Esophagus squamous epithelium (tissue), 5 donors: ENCODE results near the gene DYNLRB1. TPM values are rescaled to one million over a fixed set of nuclear protein-coding genes. Genes with fewer than 3 reads are reported as not detected.
A peak's percentile ranks its signal among the peaks of the same experiment; 100 is the strongest.

ENCODE experiments used
- DNase-seq: peaks from one replicate; lab custom pipeline; 2025; lab: John Stamatoyannopoulos, UW
- H3K27ac ChIP-seq, 4 donors: fragments of 200-600 bp; sonication (generic); one replicate each; pipeline ENCODE4 v1.5.1; 2016 to 2019; ENCODE audit warnings: mild to moderate bottlenecking in 1 of 4
- H3K27me3 ChIP-seq, 4 donors: fragments of 200-600 bp; sonication (generic); 1 replicate in 3 of 4; 2 replicates in 1 of 4; pipeline versions ENCODE4 v1.5.1 to v1.6.0; 2017 to 2021; ENCODE audit warnings: antibody characterized with exemption in 1 of 4
- H3K36me3 ChIP-seq, 3 donors: fragments of 200-600 bp; sonication (generic); one replicate each; pipeline ENCODE4 v1.5.1; 2016 to 2019
- H3K4me1 ChIP-seq, 3 donors: fragments of 200-600 bp; sonication (generic); one replicate each; pipeline ENCODE4 v1.5.1; 2017 to 2019
- H3K4me3 ChIP-seq, 4 donors: fragments of 200-600 bp; sonication (generic); 1 replicate in 3 of 4; 2 replicates in 1 of 4; pipeline ENCODE4 v1.5.1; 2016 to 2019; ENCODE audit warnings: mild to moderate bottlenecking in 2 of 4, moderate library complexity in 1 of 4
- H3K9me3 ChIP-seq, 3 donors: fragments of 200-600 bp; sonication (generic); one replicate each; pipeline ENCODE4 v1.5.1; 2016 to 2019
- CTCF ChIP-seq, 6 experiments: fragments of 450-650 bp in 4 of 6; fragments of 200-600 bp in 2 of 6; sonication (generic) in 2 of 6; IDR thresholded peaks; one replicate each; pipeline ENCODE4 v1.5.1; 2016 to 2019; ENCODE audit warnings: antibody characterized with exemption in 6 of 6, mild to moderate bottlenecking in 4 of 6, moderate library complexity in 4 of 6
- POLR2A ChIP-seq, 4 donors: fragments of 450-650 bp; IDR thresholded peaks; one replicate each; pipeline ENCODE4 v1.6.1; 2017; ENCODE audit warnings: antibody characterized with exemption in 4 of 4, mild to moderate bottlenecking in 4 of 4, moderate library complexity in 3 of 4
- WGBS, 2 donors: methylation state at CpG; one replicate each; pipeline ENCODE4 v1.1.5; 2018; 5-methylcytosine and 5-hydroxymethylcytosine counted together
- intact Hi-C: fragments of 100-400 bp; cut with DNase I; formaldehyde crosslinking; loops from one replicate; pipeline ENCODE4 v1.15.0; 2022
- total RNA-seq, 4 donors: library from RNA; depleted of rRNA; stranded (reverse); fragments of >200 nt; gene quantifications; one replicate each; pipeline ENCODE4 v1.1.0, GENCODE V29; 2016
- donor health status: DM: yes; HTN: yes; CAD: no.

The DYNLRB1 gene
- total RNA-seq, 4 donors from 2014 or later, result 77.9 to 108 (median 97.2) TPM

DNA sequence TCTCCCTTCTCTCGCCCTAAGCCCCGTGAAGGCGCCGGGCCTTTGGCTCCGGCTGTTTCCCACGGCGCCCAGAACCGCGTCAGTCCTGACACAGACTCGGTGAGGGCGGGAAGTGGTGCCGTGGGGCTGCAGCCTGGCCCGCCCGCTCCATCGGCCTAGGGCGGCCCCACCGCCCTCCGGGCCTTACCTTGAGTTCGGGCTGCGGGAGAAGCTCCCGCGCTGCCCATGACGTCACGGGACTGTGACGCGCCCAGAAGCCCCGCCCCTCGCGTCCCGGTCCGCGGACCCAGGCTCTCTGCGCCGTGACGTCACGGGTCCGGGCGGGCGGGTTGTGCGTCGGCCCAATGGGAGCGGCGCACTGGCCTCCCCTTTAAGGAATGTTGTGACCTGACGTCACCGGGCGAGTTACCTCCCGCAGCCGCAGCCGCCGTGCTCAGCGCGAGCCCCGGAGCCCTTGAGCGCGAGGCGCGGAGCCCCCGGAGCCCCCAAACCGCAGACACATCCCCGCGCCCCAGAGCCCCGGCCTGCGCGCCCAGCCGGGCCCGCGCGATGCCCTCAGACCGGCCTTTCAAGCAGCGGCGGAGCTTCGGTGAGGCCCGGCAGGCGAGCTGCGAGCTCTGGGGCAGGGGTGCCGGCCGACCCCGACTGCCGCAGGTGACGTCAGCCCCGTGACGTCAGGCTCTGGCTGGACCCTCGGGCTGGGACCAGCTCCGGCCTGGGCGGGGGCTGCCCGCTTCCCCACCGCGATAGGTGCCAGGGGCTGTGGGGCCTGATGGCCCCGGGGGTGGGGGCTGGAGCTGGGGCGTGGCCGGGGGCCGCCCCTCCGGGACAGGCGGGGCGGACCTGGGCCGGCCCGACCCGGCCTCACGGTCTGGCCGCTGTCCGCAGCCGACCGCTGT lies 42.3 kb downstream of the DYNLRB1 start, which contains the start of gene MAP1LC3A:
TSS of gene MAP1LC3A (plus strand) at position 399 of the 899 bp plus-strand sequence. CDS start at position 550, 151 bp downstream.
- H3K9me3 ChIP-seq, result no peaks in the 10 kb centered on the region
- H3K36me3 ChIP-seq, result peaks cover 0 to 6% (median 0%) of the 10 kb centered on the region in 3 donors
- peak within 1 kb of the TSS; percentile 48 to 86 (median 68) for H3K4me3 ChIP-seq
- DNase-seq, result peak; percentile 41
- TF ChIP-seq CTCF (IDR thresholded peaks at IDR 0.05), result peak in 2 of 6 experiments; percentile 15 to 29
- TF ChIP-seq POLR2A (IDR thresholded peaks at IDR 0.05), result peak in 3 of 4 donors; percentile 46 to 66 (median 60)
- WGBS, 2 donors, result 0 to 4% methylated on average over 5 to 24 of the region's 103 CpGs
- H3K4me1 ChIP-seq, result peaks cover 6 to 39% (median 15%) of the 10 kb centered on the region in 3 donors
- peak within 1 kb of the TSS; percentile 86 to 98 (median 92) for H3K27ac ChIP-seq
- intact Hi-C loops, result no loop called here
- no peaks in the 10 kb centered on the region for H3K27me3 ChIP-seq

- no peak for DNase-seq
- TF ChIP-seq CTCF (IDR thresholded peaks at IDR 0.05) (no peak), POLR2A (IDR thresholded peaks at IDR 0.05) (no peak)
- intact Hi-C loops, result no loop called here
- H3K4me1 ChIP-seq, result peaks cover 6 to 34% (median 12%) of the 10 kb centered on the region in 3 donors
- H3K9me3 ChIP-seq, result no peaks in the 10 kb centered on the region
- H3K27ac ChIP-seq, result peak overlapping the region; percentile 86 to 98 (median 92)
- H3K4me3 ChIP-seq, result peak overlapping the region; percentile 48 to 86 (median 68)
- H3K36me3 ChIP-seq, result peaks cover 0 to 6% (median 0%) of the 10 kb centered on the region in 3 donors
- 74 to 90% methylated on average over 2 to 13 of the region's 43 CpGs for WGBS, 2 donors
- no peaks in the 10 kb centered on the region for H3K27me3 ChIP-seq
Measured at GRCh38 chr20:34559311-34560140, 43.3 kb downstream of the DYNLRB1 start.

GRCh38 chr20:34560141-34560523 lies 43.9 kb downstream of the DYNLRB1 start:
- no peaks in the 10 kb centered on the region for H3K9me3 ChIP-seq
- peaks cover 6 to 34% (median 12%) of the 10 kb centered on the region in 3 donors for H3K4me1 ChIP-seq
- peak overlapping the region in 3 of 4 donors; percentile 86 to 98 (median 96) for H3K27ac ChIP-seq
- no peak for DNase-seq
- peaks cover 0 to 6% (median 0%) of the 10 kb centered on the region in 3 donors for H3K36me3 ChIP-seq
- no peak for TF ChIP-seq CTCF (IDR thresholded peaks at IDR 0.05)
- TF ChIP-seq POLR2A (IDR thresholded peaks at IDR 0.05), result no peak
- no CpG with 5 or more reads among the region's 12 CpGs for WGBS, 2 donors
- intact Hi-C loops, result no loop called here
- H3K27me3 ChIP-seq, result no peaks in the 10 kb centered on the region
- no peak overlapping the region for H3K4me3 ChIP-seq

DNA sequence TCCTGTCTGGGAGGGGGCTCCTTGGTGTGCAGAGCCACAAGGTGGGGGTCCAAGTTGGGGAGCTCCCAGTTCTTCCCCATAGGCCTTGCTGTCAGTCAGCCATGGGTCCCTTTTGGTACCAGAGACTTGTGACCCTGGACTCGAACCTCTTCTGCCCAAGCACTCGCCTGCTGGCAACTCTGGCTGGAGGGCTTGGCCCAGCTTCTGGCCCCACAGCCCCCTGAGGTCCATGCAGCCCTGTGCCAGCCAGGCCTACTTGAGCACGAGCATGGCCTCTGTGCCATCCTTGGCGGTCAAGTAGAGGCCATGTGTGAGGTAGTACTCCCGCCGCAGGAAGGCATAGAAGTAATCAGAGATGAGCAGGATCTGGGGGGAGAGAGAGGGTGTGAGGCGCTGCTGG lies 44.4 kb downstream of the DYNLRB1 start:
- no peaks in the 10 kb centered on the region for H3K9me3 ChIP-seq
- peak overlapping the region in 1 of 4 donors; percentile 86 for H3K27ac ChIP-seq
- intact Hi-C loops, result no loop called here
- H3K4me1 ChIP-seq, result peaks cover 6 to 34% (median 12%) of the 10 kb centered on the region in 3 donors
- TF ChIP-seq CTCF (IDR thresholded peaks at IDR 0.05) (no peak), POLR2A (IDR thresholded peaks at IDR 0.05) (no peak)
- H3K4me3 ChIP-seq, result no peak overlapping the region
- H3K36me3 ChIP-seq, result peaks cover 0 to 6% (median 0%) of the 10 kb centered on the region in 3 donors
- no peaks in the 10 kb centered on the region for H3K27me3 ChIP-seq
- DNase-seq, result no peak
- 67 to 88% methylated on average over 1 of the region's 7 CpGs for WGBS, 2 donors
